AG09319 (cell line): ENCODE measurements around the gene FBRSL1.

Experiments used
- DNase-seq: peaks from one replicate; pipeline ENCODE4 v3.0.0-alpha.2; 2010; ENCODE audit warnings: low read depth; ENCODE audit errors: extremely low read depth
- TF ChIP-seq, protein P1 (sequence below): IDR thresholded peaks from 2 replicates; pipeline ENCODE4 v1.5.1; 2011; ENCODE audit warnings: low read depth, mild to moderate bottlenecking, inconsistent platforms, low read length, moderate library complexity

Gene FBRSL1

DNA sequence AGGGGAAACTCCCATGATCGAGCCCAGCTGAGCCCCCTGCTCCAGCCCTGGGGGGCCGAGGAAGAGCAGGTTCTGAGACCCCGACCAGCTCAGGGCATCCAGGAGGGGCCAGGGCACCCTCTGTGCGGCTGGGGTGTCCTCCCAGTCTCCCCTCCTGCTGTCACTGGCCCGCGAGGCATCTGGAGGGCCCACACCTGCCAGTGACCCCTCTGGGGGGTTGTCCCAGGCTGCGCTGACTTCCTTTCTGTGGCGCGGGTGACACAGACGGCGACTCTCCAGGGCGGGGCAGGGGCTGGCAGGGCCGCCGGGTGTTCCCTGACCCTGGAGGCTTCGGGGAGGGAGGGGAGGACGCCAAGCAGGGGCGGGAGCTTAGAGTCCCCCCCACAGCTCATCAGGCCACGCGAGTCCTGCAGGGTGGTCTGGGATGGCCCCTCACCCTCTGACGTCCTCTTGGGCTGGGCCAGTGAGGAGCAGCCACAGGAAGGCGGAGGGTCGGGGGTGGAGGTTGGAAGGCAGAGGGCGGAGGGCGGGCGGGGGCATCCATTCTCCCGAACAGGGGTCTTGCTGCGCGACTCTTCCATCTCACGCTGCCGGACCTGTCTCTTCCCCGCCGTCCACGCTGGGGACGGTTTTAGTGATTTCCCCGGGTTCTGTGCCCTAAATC, 38.6 kb upstream of the FBRSL1 start:
- DNase-seq = no peak
- TF ChIP-seq, protein P1, sequence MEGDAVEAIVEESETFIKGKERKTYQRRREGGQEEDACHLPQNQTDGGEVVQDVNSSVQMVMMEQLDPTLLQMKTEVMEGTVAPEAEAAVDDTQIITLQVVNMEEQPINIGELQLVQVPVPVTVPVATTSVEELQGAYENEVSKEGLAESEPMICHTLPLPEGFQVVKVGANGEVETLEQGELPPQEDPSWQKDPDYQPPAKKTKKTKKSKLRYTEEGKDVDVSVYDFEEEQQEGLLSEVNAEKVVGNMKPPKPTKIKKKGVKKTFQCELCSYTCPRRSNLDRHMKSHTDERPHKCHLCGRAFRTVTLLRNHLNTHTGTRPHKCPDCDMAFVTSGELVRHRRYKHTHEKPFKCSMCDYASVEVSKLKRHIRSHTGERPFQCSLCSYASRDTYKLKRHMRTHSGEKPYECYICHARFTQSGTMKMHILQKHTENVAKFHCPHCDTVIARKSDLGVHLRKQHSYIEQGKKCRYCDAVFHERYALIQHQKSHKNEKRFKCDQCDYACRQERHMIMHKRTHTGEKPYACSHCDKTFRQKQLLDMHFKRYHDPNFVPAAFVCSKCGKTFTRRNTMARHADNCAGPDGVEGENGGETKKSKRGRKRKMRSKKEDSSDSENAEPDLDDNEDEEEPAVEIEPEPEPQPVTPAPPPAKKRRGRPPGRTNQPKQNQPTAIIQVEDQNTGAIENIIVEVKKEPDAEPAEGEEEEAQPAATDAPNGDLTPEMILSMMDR = no peak

DNA sequence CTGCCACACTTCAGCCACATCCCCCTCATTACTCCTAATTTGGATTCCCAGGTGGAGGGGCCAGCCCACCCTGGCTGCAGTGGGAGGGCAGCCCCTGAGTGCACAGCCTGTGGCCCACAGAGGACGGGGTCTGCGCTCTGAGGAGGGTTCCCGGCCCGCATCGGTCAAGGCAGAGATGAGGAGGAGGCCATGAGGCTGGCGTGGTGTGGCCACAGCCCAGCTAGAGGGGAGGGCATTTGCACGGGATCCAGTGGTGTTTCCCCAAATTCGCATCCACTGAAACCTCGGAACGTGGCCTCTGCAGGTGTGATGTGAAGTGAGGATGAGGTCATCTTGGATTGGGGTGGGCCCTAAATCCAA, 38.1 kb upstream of the FBRSL1 start:
- DNase-seq = no peak
- TF ChIP-seq, protein P1 = no peak

DNA sequence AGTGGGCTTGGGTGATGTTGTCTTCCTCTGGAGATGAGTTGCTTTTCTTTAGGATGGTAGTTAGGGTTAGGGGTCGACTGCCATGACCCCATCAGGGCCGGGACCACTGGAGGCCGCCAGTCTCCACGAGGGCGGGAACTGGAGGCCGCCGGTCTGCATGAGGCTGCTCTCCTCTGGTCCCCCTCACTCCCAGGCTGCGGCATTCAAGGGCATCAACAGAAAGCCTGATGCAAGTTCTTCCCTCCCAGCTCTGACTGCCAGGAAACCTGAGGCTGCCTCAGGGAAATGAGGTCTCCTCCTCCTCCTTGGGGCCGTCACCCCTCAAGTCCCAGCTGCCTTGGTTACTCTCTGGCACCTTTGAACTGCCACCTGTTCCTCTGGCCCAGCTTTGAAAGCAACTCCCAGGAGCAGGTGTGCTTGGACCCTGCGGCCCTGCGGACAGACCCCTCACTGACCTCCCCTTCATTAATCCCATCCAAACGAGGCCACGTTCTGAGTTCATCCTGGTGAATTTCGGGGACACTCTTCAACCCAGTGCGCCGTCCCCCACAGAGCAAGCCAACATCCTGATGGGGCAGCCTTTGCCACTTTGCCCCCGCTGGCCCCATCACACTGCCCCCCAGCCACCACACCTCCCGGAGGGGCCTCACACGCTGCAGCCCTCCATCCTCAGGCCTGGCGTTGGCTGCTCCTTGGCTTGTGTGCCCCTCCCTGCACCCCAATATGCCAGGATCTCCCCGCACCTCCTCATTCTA, 37.2 kb upstream of the FBRSL1 start:
- no peak for DNase-seq

DNA sequence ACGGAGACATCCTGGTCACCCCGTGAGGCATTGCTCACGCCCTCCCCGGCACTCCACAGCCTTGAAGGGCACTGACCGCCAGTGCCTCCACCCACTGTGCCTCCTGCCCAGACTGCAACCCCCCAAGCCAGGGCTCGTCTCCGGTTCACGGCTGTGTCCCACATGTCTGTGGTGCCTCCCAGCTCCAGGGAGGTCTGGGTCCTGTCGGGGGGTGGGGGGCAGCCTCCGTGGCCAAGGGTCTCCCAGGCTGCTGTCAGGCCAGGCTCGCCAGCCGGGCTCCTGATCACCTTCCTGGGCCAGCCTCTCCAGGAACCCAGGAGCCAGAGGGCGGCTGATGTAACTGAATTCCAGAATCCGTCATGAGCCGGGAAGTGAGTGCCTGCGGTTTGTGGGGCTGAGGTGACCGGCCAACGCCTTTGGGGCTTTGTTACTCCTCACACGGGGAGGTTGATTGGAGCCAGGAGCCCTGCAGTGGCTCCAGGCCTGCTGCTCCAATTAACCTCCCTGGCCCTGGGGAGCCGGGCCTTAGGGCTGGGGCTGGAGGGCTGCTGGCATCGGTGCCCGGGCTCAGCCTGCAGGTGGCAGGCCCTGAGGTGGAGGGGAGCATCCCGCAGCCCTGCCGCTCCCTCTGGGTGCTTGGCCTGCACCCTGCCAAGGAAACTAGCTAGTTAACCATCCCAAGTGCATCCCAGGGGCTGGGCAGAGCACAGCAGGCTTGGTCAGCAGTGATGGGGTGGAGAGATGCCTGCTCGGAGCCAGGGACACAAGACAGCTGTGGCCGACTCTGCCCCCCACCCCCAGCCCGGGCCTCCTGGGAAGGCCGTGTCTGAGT, 36.4 kb upstream of the FBRSL1 start:
- TF ChIP-seq, protein P1 = no peak
- no peak for DNase-seq

More for the DNA sequence above, 37.2 kb upstream of the FBRSL1 start:
- TF ChIP-seq, protein P1 = no peak

DNA sequence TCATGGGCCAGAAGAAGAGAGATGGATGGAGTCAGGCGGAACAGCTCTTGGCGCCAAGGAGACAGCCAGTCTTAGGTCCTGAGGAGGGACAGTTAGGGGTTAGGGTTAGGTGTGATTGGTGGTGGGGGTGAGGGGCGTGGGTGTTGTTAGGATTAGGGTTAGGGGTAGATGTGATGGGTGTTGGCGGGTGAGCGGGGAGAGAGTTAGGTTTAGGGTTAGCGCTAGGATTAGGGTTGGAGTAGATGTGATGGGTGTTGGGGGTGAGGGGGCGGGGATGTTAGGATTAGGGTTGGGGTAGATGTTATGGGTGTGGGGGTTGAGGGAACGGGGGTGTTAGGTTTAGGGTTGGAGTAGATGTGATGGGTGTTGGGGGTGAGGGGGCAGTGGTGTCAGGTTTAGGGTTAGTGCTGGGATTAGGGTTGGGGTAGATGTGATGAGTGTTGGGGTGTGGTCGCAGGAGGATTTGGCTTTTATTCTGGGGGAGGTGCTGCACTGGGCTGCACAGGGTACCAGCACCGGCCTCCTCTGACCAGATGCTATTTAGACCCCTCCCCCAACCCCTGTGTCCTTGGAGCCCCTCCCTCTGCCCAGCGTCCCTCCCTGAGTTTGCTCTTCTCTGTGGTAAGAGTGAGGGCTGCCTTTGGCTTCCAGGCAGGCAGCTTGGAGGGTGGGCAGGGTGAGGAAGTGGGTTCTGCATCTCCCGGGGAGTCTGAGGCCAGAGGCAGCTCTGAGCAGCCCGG, 35.6 kb upstream of the FBRSL1 start:
- TF ChIP-seq, protein P1 = no peak
- no peak for DNase-seq

DNA sequence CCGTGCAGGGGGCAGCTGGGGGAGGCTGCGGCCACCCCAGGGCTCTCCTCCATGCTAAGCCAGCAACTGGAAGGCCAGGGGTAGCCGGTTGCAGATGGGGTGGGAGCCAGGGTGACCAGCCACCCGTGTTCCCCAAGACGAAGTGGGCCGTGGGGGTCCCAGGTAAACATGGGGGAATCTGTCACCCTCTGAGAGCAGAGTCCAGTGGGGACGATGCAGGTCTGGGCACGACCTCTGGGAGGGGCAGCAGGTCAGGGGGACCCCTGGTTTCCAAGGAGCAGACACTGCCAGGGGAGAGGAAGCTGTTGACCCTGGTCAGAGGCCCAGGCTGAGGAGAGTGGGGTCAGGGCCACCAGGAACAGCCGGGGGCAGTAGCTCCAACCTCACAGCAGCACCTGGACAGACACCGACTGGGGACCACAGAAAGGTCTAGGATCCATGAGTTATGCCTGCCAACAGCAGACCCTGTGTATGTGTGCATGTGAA, 35.0 kb upstream of the FBRSL1 start:
- TF ChIP-seq, protein P1 = no peak
- DNase-seq = no peak
